ENCODE results near the gene TMEM115.

TMEM115 gene

DNA sequence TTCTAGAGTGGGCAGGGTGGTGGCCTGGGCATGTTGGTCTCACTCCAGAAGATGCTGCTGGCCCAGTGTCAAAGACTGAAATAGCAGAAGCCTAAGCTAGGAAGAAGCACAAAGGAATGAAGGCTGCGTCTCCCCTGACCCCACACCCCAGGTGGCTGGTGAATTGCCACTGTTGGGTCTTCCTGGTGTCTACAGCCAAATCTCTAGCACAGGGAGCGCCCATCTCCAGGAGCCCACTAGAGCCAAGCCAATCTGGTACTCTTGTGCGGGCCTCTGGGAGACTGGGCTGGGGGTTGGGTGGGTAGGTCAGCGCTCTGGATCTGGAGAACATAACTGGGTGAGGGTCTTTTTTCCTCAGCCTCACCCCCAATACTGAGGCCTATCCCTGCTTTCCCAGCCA lies 32.2 kb downstream of the TMEM115 start:
- CTCF ChIA-PET, result interaction anchor here (1.1 kb wide), 1 partner anchor 24 kb away, joined by 3 read pairs; the partner anchor contains the start of gene HYAL1
- H3K4me3 Mint-ChIP-seq, result peak overlapping the region; percentile 93
- no peaks in the 10 kb centered on the region for H3K9me3 Mint-ChIP-seq
- H3K36me3 Mint-ChIP-seq, result peaks cover 28% of the 10 kb centered on the region
- peaks cover 31% of the 10 kb centered on the region for H3K4me1 Mint-ChIP-seq
- peak overlapping the region; percentile 52 for H3K27ac Mint-ChIP-seq
- no peak for DNase-seq
- H3K27me3 Mint-ChIP-seq, result no peaks in the 10 kb centered on the region

DNA sequence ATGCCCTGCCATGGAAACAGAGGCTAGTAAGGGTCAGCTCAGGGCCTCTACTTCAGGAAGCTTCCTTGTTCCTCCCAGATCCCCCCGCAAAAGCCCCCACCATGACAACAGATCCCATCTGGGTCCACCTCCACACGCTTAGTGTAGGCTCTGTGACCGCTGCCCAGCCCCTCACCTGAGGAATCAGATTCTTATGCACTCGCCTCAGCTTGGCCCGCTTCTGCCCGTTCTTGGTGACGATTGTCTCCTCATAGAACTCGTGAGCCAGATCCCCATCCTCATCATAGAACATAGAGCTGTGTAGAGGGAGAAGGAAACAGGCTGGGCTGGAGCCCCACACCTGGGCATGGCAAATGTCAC lies 33.2 kb downstream of the TMEM115 start:
- CTCF ChIA-PET, result no interaction called here
- peaks cover 29% of the 10 kb centered on the region for H3K4me1 Mint-ChIP-seq
- peaks cover 22% of the 10 kb centered on the region for H3K36me3 Mint-ChIP-seq
- no peak for DNase-seq
- peak overlapping the region; percentile 93 for H3K4me3 Mint-ChIP-seq
- no peak overlapping the region for H3K27ac Mint-ChIP-seq
- H3K9me3 Mint-ChIP-seq, result no peaks in the 10 kb centered on the region
- H3K27me3 Mint-ChIP-seq, result no peaks in the 10 kb centered on the region

DNA sequence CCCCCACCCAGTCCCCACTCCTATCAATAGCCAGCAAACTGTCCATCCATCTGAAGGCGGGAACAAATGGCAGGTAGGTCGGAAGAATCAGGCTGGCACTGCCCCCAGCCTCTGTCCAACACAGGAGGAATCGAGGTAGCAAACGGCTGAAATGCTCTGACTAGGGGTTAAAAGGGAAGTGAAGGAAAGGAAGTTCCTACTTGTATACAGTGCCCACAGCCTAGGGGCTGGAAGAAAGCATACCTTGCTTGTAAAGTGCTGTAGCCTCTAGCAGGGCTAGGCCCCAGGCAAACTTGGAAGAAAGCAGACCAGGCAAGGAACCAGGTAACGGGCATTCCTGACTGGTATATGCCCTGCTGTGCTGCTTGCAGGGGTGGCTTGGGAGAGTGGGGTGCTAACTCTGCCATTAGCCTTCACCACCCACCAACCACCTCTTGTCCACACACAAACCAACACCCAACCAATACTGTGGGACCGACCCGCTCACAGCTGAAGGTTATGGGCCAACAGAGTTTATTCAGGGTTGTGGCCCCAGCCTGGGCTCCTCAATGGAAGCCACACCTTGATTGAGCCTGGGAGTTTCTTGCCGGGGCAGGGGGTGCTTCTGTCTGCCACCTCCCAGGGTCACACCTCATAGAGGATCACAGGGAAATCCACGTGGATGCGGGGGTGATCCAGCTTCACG lies 33.7 kb downstream of the TMEM115 start:
- H3K4me1 Mint-ChIP-seq, result peaks cover 30% of the 10 kb centered on the region
- no peaks in the 10 kb centered on the region for H3K27me3 Mint-ChIP-seq
- DNase-seq, result no peak
- peak overlapping the region; percentile 93 for H3K4me3 Mint-ChIP-seq
- H3K36me3 Mint-ChIP-seq, result peaks cover 17% of the 10 kb centered on the region
- CTCF ChIA-PET, result interaction anchor here (1.4 to 3.5 kb wide), 4 partner anchors 11 to 51 kb away, joined by 3 to 15 read pairs (median 14); partner anchors contain the start of genes CYB561D2 and NPRL2
- H3K9me3 Mint-ChIP-seq, result no peaks in the 10 kb centered on the region
- H3K27ac Mint-ChIP-seq, result no peak overlapping the region

DNA sequence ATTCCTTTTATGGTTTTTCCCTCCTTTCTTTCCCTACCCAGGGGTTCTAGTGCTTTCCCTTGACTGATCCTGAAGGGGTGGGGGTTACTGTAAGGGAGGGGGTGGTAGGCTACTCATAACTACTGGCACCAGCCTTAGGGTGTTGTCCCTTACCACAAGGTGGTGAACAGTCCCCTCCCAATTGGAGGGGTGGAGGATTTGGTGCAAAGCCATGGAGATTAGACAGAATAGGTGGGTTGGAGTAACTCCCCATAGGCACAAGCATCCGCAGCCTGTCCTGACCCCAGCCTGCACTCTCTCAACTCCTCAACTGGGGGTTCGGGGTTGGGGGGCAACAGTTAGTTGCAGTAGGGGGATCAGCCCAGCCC lies 34.2 kb downstream of the TMEM115 start:
- Mint-ChIP-seq H3K27ac (no peak overlapping the region), H3K9me3 (no peaks in the 10 kb centered on the region), H3K27me3 (no peaks in the 10 kb centered on the region), H3K36me3 (peaks cover 13% of the 10 kb centered on the region), H3K4me1 (peaks cover 33% of the 10 kb centered on the region), H3K4me3 (no peak overlapping the region)
- DNase-seq, result no peak
- CTCF ChIA-PET, result interaction anchor here (1.0 to 3.5 kb wide), 11 partner anchors 10 to 134 kb away, joined by 3 to 40 read pairs (median 8); partner anchors contain the start of genes CYB561D2, GNAT1, HYAL3 and NAA80

DNA sequence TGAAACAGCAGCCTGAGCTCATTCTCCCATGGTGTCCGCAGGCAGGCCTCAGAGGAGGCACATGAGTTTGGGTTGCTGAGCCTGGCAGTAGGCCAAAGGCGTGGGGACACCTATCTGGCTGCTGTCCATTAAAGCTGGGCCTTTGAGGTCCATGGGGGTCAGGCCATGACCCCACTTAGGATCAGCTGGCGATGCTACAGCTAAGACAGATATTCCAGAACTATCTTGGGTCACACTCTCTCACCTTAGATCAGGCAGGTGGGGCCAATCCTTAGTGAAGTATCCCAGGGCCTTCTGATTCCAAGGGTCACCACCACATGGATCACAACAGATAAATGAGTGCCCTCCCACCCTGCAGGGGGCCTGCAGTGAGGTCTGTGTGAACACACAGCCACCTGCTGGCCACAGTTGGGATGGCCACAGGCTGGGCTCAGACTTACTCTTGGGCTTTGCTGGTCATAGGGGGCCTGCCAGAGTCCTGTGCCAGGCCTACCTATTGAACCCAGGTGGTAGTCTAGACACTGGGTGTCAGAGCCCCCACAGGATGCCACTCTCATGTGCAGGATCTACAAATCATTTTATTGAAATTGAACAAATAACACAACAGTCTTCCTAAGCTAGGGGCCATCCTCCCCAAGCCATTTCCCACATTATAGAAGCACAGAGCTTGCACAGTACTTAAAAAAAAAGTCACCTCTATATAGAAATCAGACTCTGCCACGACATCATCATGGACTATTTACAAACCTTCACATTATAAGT lies 34.8 kb downstream of the TMEM115 start:
- DNase-seq, result peak; percentile 78
- Mint-ChIP-seq H3K9me3 (no peaks in the 10 kb centered on the region), H3K36me3 (peaks cover 7% of the 10 kb centered on the region), H3K4me1 (peaks cover 38% of the 10 kb centered on the region), H3K27ac (no peak overlapping the region), H3K27me3 (no peaks in the 10 kb centered on the region), H3K4me3 (peak overlapping the region; percentile 2)
- CTCF ChIA-PET, result interaction anchor here (0.8 to 3.5 kb wide), 19 partner anchors 10 to 133 kb away, joined by 3 to 40 read pairs (median 5); partner anchors contain the start of genes CYB561D2, GNAT1, HYAL1 and HYAL3

DNA sequence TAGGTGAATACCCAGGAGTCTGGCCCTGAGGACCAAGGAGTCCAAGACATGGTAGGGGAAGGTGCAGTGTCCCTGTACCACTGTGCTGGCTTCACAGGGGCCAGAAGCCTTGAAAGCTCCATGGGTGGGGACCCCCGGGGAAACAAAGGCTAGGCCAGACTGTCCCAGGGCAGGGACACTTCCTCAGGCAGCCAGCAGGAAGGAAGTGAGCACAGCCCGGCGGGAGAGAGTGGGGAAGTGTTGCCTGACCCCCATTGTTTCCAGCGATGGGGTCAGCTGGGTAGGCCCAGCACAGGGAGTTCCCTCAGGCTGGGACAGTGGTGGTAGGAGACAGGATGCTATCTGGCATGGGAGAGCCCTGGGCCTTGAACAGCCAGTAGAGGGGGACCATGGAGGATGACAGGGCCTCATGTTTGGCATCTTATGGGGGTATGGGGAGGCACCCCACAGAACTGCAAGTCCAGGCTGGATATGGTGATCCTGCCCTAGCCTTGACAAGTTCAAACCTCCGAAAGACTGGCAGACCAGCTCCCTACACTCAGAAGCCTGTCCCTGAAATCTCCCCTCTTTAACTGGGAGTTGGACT lies 35.6 kb downstream of the TMEM115 start:
- no peak for DNase-seq
- H3K4me3 Mint-ChIP-seq, result no peak overlapping the region
- H3K9me3 Mint-ChIP-seq, result no peaks in the 10 kb centered on the region
- peaks cover 44% of the 10 kb centered on the region for H3K4me1 Mint-ChIP-seq
- CTCF ChIA-PET, result interaction anchor here (0.8 to 3.5 kb wide), 19 partner anchors 8 to 132 kb away, joined by 3 to 40 read pairs (median 5); partner anchors contain the start of genes CYB561D2, GNAT1, HYAL1 and HYAL3
- peaks cover 5% of the 10 kb centered on the region for H3K36me3 Mint-ChIP-seq
- no peaks in the 10 kb centered on the region for H3K27me3 Mint-ChIP-seq
- no peak overlapping the region for H3K27ac Mint-ChIP-seq

DNA sequence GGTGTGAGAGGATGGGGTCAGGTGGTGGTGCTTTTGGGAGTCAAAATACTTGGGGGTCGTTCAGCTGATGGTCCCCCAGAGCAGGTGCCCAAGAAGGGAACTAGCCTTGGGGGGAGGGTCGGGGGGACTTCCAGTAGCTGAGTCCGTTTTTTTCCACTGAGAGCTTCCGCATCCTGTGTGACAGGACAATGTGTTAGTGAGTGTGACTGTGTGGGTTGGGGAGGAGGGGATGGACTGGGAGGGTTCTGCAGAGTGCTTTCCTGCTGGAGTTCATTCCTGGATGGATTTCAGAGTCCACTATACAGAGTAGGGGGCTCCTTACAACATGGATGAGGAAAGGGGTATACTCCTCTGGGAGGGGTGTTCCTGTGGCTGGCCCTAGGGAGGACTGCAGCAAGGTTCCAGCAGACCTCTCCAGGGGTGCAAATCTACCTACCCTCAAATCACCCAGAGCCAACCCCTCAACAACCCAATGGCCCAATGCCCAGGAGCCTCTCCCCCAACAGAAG lies 36.2 kb downstream of the TMEM115 start:
- H3K4me3 Mint-ChIP-seq, result peak overlapping the region; percentile 33
- CTCF ChIA-PET, result interaction anchor here (1.0 to 3.5 kb wide), 6 partner anchors 9 to 51 kb away, joined by 3 to 40 read pairs (median 10); partner anchors contain the start of genes HYAL3 and NAA80
- H3K27me3 Mint-ChIP-seq, result no peaks in the 10 kb centered on the region
- H3K36me3 Mint-ChIP-seq, result peaks cover 5% of the 10 kb centered on the region
- DNase-seq, result no peak
- H3K27ac Mint-ChIP-seq, result peak overlapping the region; percentile 19
- peaks cover 44% of the 10 kb centered on the region for H3K4me1 Mint-ChIP-seq
- H3K9me3 Mint-ChIP-seq, result no peaks in the 10 kb centered on the region

DNA sequence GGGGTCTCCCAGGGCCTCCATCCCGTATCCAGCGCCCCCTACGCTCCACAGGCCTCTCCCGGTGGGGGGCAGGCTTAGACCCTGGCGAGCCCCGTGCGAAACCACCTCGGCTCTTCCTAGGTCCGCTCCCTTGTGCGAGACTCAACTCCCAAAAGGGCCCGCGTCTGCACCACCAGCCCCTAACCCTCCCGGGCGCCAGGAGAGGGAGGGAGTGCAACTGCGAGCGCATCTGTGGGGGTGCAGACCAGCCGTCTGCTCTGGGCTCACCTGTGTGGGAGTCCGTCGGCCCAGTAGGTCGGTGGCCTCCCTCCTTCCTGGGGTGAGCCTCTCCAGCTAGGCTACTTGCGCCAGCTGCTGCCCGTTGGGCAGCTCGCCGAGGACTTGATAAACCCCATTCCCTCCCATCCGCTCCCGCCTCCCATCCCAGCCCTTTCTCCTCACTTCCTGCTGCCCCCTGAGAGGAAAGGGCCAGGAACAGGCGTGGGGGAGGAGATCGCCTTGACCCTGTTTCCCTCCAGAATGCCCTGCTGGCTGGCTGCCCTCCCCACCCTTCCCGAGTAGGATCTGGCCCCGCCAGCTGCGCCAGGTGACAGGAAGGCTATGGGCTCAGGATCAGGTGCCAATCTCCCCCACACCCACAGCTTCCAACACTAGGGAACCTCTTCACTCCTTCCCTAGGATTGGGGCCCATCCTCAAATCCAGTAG lies 36.8 kb downstream of the TMEM115 start, which contains the start of gene HYAL2:
HYAL2 (minus strand) TSS at position 360 of the 706 bp plus-strand sequence. CDS start 2,256 bp downstream, outside the sequence.
- Mint-ChIP-seq H3K36me3 (peaks cover 5% of the 10 kb centered on the region), H3K4me1 (peaks cover 44% of the 10 kb centered on the region), H3K4me3 (peak within 1 kb of the TSS; percentile 72), H3K27ac (peak within 1 kb of the TSS; percentile 91), H3K27me3 (no peaks in the 10 kb centered on the region), H3K9me3 (no peaks in the 10 kb centered on the region)
- no peak for DNase-seq
- CTCF ChIA-PET, result interaction anchor here (1.3 to 3.5 kb wide), 5 partner anchors 8 to 31 kb away, joined by 3 to 40 read pairs (median 8); partner anchors contain the start of genes HYAL3 and NAA80

DNA sequence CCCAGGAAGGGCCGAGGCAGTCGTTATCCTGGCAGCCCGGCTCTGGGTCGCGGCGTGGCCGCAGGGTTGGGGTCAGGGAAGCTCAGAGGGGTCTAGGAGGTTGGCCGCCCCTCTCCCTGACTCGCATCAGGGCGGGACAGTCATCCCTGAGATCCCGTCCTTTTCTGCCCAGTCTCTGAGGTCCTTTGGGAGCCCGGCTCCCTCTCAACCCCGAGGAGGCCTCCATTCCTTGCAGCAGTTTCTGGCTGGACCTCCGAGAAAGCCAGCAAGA lies 37.3 kb downstream of the TMEM115 start:
- H3K4me3 Mint-ChIP-seq, result peak overlapping the region; percentile 72
- no peaks in the 10 kb centered on the region for H3K9me3 Mint-ChIP-seq
- no peak for DNase-seq
- peaks cover 44% of the 10 kb centered on the region for H3K4me1 Mint-ChIP-seq
- H3K36me3 Mint-ChIP-seq, result peaks cover 5% of the 10 kb centered on the region
- H3K27ac Mint-ChIP-seq, result no peak overlapping the region
- no peaks in the 10 kb centered on the region for H3K27me3 Mint-ChIP-seq
- CTCF ChIA-PET, result interaction anchor here (1.3 to 3.5 kb wide), 4 partner anchors 8 to 31 kb away, joined by 3 to 15 read pairs (median 6); partner anchors contain the start of genes HYAL3 and NAA80

DNA sequence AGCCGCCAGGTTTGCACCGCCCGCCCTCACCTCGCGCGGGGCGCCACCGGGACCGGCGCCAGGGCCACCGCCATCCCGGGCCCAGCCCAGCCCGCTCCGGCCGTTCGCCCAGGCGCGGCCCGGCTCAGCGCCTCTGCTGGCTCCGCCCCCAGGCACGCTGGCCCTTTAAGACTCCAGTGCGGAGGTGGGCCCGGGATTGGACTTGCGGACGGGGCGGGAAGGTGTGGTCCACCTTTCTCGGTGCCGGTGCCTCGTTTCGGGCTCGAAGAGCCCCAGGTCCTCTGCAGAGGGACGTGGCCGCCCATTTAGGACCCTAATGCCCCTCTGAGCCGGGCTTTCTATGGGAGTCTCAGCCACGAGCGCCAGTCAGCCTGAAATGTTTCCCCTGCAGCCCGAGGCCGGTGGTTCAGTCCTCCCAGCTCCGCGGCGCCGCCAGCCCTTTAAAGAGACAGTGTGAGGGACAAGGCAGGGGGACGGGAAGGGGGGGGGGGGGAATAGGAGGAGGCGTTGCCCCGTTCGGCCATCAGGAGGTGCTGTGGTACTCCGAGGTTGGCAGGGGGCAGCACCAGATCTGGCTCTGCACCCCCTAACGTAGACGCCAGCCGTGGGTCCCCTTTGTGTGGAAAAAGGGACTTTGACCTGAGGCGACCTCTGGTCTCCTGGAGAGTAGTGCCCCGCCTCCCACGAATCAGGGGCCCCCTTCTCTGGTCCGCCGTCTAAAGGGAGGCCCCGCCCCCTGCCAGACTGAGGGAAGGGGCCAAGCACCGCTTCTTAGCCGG lies 37.8 kb downstream of the TMEM115 start:
- no peaks in the 10 kb centered on the region for H3K27me3 Mint-ChIP-seq

DNA sequence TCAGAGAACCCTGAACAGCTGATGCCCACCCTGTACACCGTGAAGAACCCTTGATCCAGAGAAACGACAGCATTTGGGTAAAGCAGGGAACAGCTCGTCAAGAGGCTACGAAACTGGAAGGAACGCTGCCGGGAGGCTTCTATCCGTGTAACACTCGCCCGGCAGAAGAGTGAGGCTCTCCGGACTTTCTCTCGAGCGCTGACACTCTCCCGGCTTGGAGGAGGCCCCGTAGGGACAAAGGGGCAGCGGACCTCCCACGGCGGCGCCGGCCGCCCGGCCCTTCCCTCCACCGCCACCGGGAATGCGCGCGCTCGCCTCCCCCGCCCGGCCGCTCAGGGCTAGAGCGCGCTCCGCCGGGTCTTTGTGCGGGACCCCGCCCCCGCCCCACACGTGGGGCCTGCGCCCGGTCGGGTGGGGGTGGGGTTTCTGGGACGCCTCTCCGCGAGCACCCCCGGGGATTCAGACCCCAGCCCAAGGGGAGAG lies 38.4 kb downstream of the TMEM115 start:
- H3K36me3 Mint-ChIP-seq, result peaks cover 8% of the 10 kb centered on the region
- DNase-seq, result peak; percentile 80
- no peaks in the 10 kb centered on the region for H3K9me3 Mint-ChIP-seq
- CTCF ChIA-PET, result interaction anchor here (0.7 to 2.2 kb wide), 5 partner anchors 9 to 93 kb away, joined by 3 to 8 read pairs (median 4); partner anchors contain the start of genes HYAL3 and NAA80
- H3K27me3 Mint-ChIP-seq, result no peaks in the 10 kb centered on the region
- peak overlapping the region; percentile 94 for H3K4me3 Mint-ChIP-seq
- H3K4me1 Mint-ChIP-seq, result peaks cover 47% of the 10 kb centered on the region
- peak overlapping the region; percentile 86 for H3K27ac Mint-ChIP-seq

More for the DNA sequence above, 37.8 kb downstream of the TMEM115 start:
- Mint-ChIP-seq H3K4me1 (peaks cover 45% of the 10 kb centered on the region), H3K36me3 (peaks cover 5% of the 10 kb centered on the region), H3K9me3 (no peaks in the 10 kb centered on the region), H3K4me3 (peak overlapping the region; percentile 72), H3K27ac (peak overlapping the region; percentile 91)
- peak; percentile 90 for DNase-seq
- CTCF ChIA-PET, result interaction anchor here (0.7 to 3.5 kb wide), 4 partner anchors 7 to 30 kb away, joined by 3 to 15 read pairs (median 6); partner anchors contain the start of genes HYAL3 and NAA80

DNA sequence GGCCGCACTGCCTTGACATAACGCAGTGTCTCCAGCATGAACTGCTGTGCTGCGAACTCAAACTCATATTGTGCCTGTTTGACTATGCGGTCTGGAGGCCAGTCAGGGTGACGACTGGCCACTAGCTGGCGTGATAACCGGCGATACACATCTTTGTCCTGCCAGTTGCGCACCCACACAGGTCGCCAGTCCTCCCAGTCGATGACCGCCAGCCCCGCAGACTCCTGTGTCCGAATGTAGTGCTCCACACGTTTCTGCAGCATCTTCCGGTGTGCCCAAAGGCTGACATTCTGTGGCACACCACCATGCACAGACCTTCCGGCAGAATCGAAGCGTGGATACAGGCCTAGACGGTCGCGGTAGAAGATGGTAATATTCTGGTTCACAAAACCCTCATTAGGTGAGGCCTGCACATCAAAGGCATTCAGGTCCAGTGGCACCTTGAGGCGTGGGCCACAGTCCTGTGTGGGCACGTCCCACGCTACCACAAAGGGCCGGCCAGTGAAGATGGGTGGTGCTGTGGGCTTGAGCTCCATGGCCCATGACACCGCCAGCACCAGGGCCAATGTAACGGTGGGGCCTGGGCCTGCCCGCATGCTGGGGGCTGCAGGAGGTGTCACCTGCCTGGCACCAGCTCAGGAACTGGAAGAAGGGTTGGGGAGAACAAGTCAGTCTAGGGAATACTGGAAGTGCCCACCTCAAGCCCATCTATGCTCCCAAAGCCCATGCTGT lies 39.3 kb downstream of the TMEM115 start:
- Mint-ChIP-seq H3K9me3 (no peaks in the 10 kb centered on the region), H3K27me3 (no peaks in the 10 kb centered on the region), H3K4me1 (peaks cover 51% of the 10 kb centered on the region), H3K36me3 (peaks cover 6% of the 10 kb centered on the region), H3K4me3 (peak overlapping the region; percentile 94), H3K27ac (no peak overlapping the region)
- DNase-seq, result peak; percentile 21
- CTCF ChIA-PET, result interaction anchor here (1.0 to 1.7 kb wide), 3 partner anchors 8 to 92 kb away, joined by 3 to 5 read pairs (median 4); partner anchors contain the start of gene TUSC2
